WTC11 (cell line): Measurements from ENCODE around the gene PFDN2. TPM values are rescaled to one million over a fixed set of nuclear protein-coding genes. Genes with fewer than 3 reads are reported as not detected.

Source experiments
- ATAC-seq: fragments of 200-7000 bp; cut with Tn5 transposase; 2 replicates; pipeline ENCODE4 v1.10.0; 2021; ENCODE audit warnings: mild to moderate bottlenecking, moderate library complexity
- CTCF ChIA-PET: fragments of 300-600 bp; sonication (Branson Sonifier 250); formaldehyde crosslinking; loops from one replicate; lab custom pipeline; 2021; ENCODE audit warnings: antibody characterized with exemption; lab: Charles Lee
- POLR2A ChIA-PET: fragments of 350-600 bp; sonication (Branson Sonifier 250); formaldehyde crosslinking; loops from one replicate; lab custom pipeline; 2021; ENCODE audit warnings: antibody characterized with exemption; lab: Charles Lee
- DNase-seq: peaks from one replicate; pipeline ENCODE4 v3.0.0; 2021; ENCODE audit warnings: low spot score
- H3K27ac Mint-ChIP-seq: 2 replicates; pipeline ENCODE4 v1.8.0; 2021; ENCODE audit warnings: mixed read lengths
- H3K27me3 Mint-ChIP-seq: 2 replicates; pipeline ENCODE4 v1.8.0; 2021; ENCODE audit warnings: low read depth, mild to moderate bottlenecking, moderate library complexity, mixed read lengths
- H3K36me3 Mint-ChIP-seq: 2 replicates; pipeline ENCODE4 v1.8.0; 2021; ENCODE audit warnings: mixed read lengths
- H3K4me1 Mint-ChIP-seq: 2 replicates; pipeline ENCODE4 v1.8.0; 2022; ENCODE audit warnings: mixed read lengths
- H3K4me3 Mint-ChIP-seq: 2 replicates; pipeline ENCODE4 v1.8.0; 2021; ENCODE audit warnings: mild to moderate bottlenecking, moderate library complexity, mixed read lengths
- H3K9me3 Mint-ChIP-seq: 2 replicates; pipeline ENCODE4 v1.8.0; 2021; ENCODE audit warnings: mixed read lengths
- ATF1 ChIP-seq: sonication (generic); formaldehyde crosslinking; IDR thresholded peaks from 2 replicates; pipeline ENCODE4 v1.8.1; 2023; ENCODE audit warnings: mild to moderate bottlenecking, moderate library complexity, missing genetic modification reagents
- ATF2 ChIP-seq: sonication (generic); formaldehyde crosslinking; IDR thresholded peaks from 2 replicates; pipeline ENCODE4 v1.8.1; 2022; ENCODE audit warnings: low read depth, missing genetic modification reagents, borderline replicate concordance
- ATF3 ChIP-seq: sonication (generic); formaldehyde crosslinking; conservative IDR thresholded peaks from 2 replicates; pipeline ENCODE4 v1.8.1; 2022; ENCODE audit warnings: mild to moderate bottlenecking, missing genetic modification reagents
- CREB1 ChIP-seq: sonication (generic); formaldehyde crosslinking; IDR thresholded peaks from 2 replicates; pipeline ENCODE4 v1.8.0; 2023; ENCODE audit warnings: mild to moderate bottlenecking, missing genetic modification reagents
- CTCF ChIP-seq: fragments of 200-600 bp; IDR thresholded peaks from 2 replicates; pipeline ENCODE4 v1.8.0; 2022; ENCODE audit warnings: antibody characterized with exemption
- E2F5 ChIP-seq: sonication (generic); formaldehyde crosslinking; IDR thresholded peaks from 2 replicates; pipeline ENCODE4 v1.8.1; 2022; ENCODE audit warnings: mild to moderate bottlenecking, moderate library complexity, missing genetic modification reagents
- EMX1 ChIP-seq: fragments of 250-450 bp; sonication (Bioruptor Pico); IDR thresholded peaks from 2 replicates; pipeline ENCODE4 v1.8.0; 2021; ENCODE audit warnings: mild to moderate bottlenecking
- ERG ChIP-seq: fragments of 250-450 bp; sonication (Bioruptor Pico); IDR thresholded peaks from 2 replicates; pipeline ENCODE4 v1.8.0; 2021; ENCODE audit warnings: mild to moderate bottlenecking
- FOXP4 ChIP-seq: sonication (generic); formaldehyde crosslinking; IDR thresholded peaks from 2 replicates; pipeline ENCODE4 v1.8.0; 2022; ENCODE audit warnings: mild to moderate bottlenecking, missing genetic modification reagents
- GABPB1 ChIP-seq: sonication (generic); formaldehyde crosslinking; IDR thresholded peaks from 2 replicates; pipeline ENCODE4 v1.8.1; 2023; ENCODE audit warnings: mild to moderate bottlenecking, missing genetic modification reagents
- GRHL2 ChIP-seq: fragments of 250-450 bp; sonication (Bioruptor Pico); IDR thresholded peaks from 2 replicates; pipeline ENCODE4 v1.8.0; 2022; ENCODE audit warnings: mild to moderate bottlenecking, moderate library complexity; ENCODE audit not compliant: insufficient replicate concordance, severe bottlenecking
- KAT7 ChIP-seq: sonication (generic); formaldehyde crosslinking; IDR thresholded peaks from 2 replicates; pipeline ENCODE4 v1.8.1; 2023; ENCODE audit warnings: missing genetic modification reagents, mild to moderate bottlenecking, borderline replicate concordance
- MXD4 ChIP-seq: fragments of 250-450 bp; sonication (Bioruptor Pico); IDR thresholded peaks from 2 replicates; pipeline ENCODE4 v1.8.0; 2021; ENCODE audit warnings: mild to moderate bottlenecking, moderate library complexity, borderline replicate concordance
- MYBL2 ChIP-seq: sonication (generic); formaldehyde crosslinking; IDR thresholded peaks from 2 replicates; pipeline ENCODE4 v1.8.1; 2023; ENCODE audit warnings: mild to moderate bottlenecking, moderate library complexity, missing genetic modification reagents
- NFATC4 ChIP-seq: fragments of 250-450 bp; sonication (Bioruptor Pico); IDR thresholded peaks from 2 replicates; pipeline ENCODE4 v1.9.0; 2021; ENCODE audit warnings: mild to moderate bottlenecking
- NFE2L1 ChIP-seq: sonication (generic); formaldehyde crosslinking; IDR thresholded peaks from 2 replicates; pipeline ENCODE4 v1.8.1; 2023; ENCODE audit warnings: missing genetic modification reagents
- PREB ChIP-seq: sonication (generic); formaldehyde crosslinking; IDR thresholded peaks from 2 replicates; pipeline ENCODE4 v1.8.1; 2022; ENCODE audit warnings: mild to moderate bottlenecking, missing genetic modification reagents, moderate library complexity, borderline replicate concordance
- RORB ChIP-seq: fragments of 250-450 bp; sonication (Bioruptor Pico); IDR thresholded peaks from 2 replicates; pipeline ENCODE4 v1.9.0; 2021; ENCODE audit warnings: mild to moderate bottlenecking
- SMAD4 ChIP-seq: sonication (generic); formaldehyde crosslinking; IDR thresholded peaks from 2 replicates; pipeline ENCODE4 v1.8.0; 2022; ENCODE audit warnings: mild to moderate bottlenecking, missing genetic modification reagents
- SP1 ChIP-seq: sonication (generic); formaldehyde crosslinking; conservative IDR thresholded peaks from 2 replicates; pipeline ENCODE4 v1.8.1; 2022; ENCODE audit warnings: missing genetic modification reagents
- TCF7 ChIP-seq: sonication (generic); formaldehyde crosslinking; IDR thresholded peaks from 2 replicates; pipeline ENCODE4 v1.8.0; 2022; ENCODE audit warnings: mild to moderate bottlenecking, low read depth, missing genetic modification reagents, moderate library complexity
- TEAD1 ChIP-seq: sonication (generic); formaldehyde crosslinking; IDR thresholded peaks from 2 replicates; pipeline ENCODE4 v1.8.0; 2022; ENCODE audit warnings: mild to moderate bottlenecking, missing genetic modification reagents
- TP53 ChIP-seq: sonication (generic); formaldehyde crosslinking; IDR thresholded peaks from 2 replicates; pipeline ENCODE4 v1.8.1; 2023; ENCODE audit warnings: mild to moderate bottlenecking, missing genetic modification reagents
- ZBTB21 ChIP-seq: sonication (generic); formaldehyde crosslinking; IDR thresholded peaks from 2 replicates; pipeline ENCODE4 v1.8.1; 2023; ENCODE audit warnings: mild to moderate bottlenecking, missing genetic modification reagents, borderline replicate concordance
- ZBTB43 ChIP-seq: sonication (generic); formaldehyde crosslinking; IDR thresholded peaks from 2 replicates; pipeline ENCODE4 v1.8.1; 2023; ENCODE audit warnings: mild to moderate bottlenecking, missing genetic modification reagents
- ZNF219 ChIP-seq: sonication (generic); formaldehyde crosslinking; IDR thresholded peaks from 2 replicates; pipeline ENCODE4 v1.8.0; 2023; ENCODE audit warnings: missing genetic modification reagents, mild to moderate bottlenecking, borderline replicate concordance
- ZNF232 ChIP-seq: sonication (generic); formaldehyde crosslinking; IDR thresholded peaks from 2 replicates; pipeline ENCODE4 v1.8.0; 2022; ENCODE audit warnings: mild to moderate bottlenecking, missing genetic modification reagents
- total RNA-seq: library from RNA; stranded (reverse); gene quantifications from 3 replicates; pipeline ENCODE4 v1.2.3, GENCODE V29; 2021

The PFDN2 gene
- total RNA-seq, 1 experiment from 2014 or later = 92.6 TPM

- no peak overlapping the region for H3K4me3 Mint-ChIP-seq
- POLR2A ChIA-PET = interaction anchor here (0.6 to 2.4 kb wide), 14 partner anchors 10 to 1120 kb away, joined by 3 to 12 read pairs (median 5); partner anchors contain the start of genes F11R, KLHDC9, NDUFS2 and NIT1
- H3K27me3 Mint-ChIP-seq = no peaks in the 10 kb centered on the region
- ATAC-seq (no peak), DNase-seq (no peak)
- CTCF ChIA-PET = interaction anchor here (1.1 to 4.8 kb wide), 7 partner anchors 10 to 177 kb away, joined by 4 to 18 read pairs (median 4); partner anchors contain the start of genes ITLN2, NIT1, PFDN2 and PPOX
- H3K27ac Mint-ChIP-seq = peak overlapping the region; percentile 88
- H3K4me1 Mint-ChIP-seq = peaks cover 23% of the 10 kb centered on the region
- H3K9me3 Mint-ChIP-seq = no peaks in the 10 kb centered on the region
- peaks cover 30% of the 10 kb centered on the region for H3K36me3 Mint-ChIP-seq
- TF ChIP-seq TCF7 (CRISPR knock-in tag) (no peak), TP53 (CRISPR knock-in tag) (no peak), KAT7 (no peak), FOXP4 (CRISPR knock-in tag) (no peak; the same call in 1 of the 2 replicates), ATF1 (CRISPR knock-in tag) (no peak), SMAD4 (CRISPR knock-in tag) (no peak), MYBL2 (CRISPR knock-in tag) (peak; percentile 77; the same call in 1 of the 2 replicates), ZBTB43 (no peak), PREB (CRISPR knock-in tag) (no peak), ATF2 (CRISPR knock-in tag) (no peak), NFATC4 (no peak), GRHL2 (CRISPR knock-in tag) (no peak), RORB (CRISPR knock-in tag) (no peak), ERG (no peak), ZBTB21 (CRISPR knock-in tag) (no peak), CTCF (no peak), ATF3 (no peak), CREB1 (CRISPR knock-in tag) (0 out of 2 replicates have a peak, but pooled peaks have one; percentile 18), NFE2L1 (CRISPR knock-in tag) (peak; percentile 86), EMX1 (CRISPR knock-in tag) (no peak), ZNF219 (CRISPR knock-in tag) (no peak), ZNF232 (no peak), E2F5 (no peak), GABPB1 (CRISPR knock-in tag) (no peak), TEAD1 (CRISPR knock-in tag) (peak; percentile 47; the same call in 1 of the 2 replicates), SP1 (CRISPR knock-in tag) (no peak; the same call in 1 of the 2 replicates), MXD4 (CRISPR knock-in tag) (no peak)
Observed at GRCh38 chr1:161131523-161132409, 13.9 kb upstream of the PFDN2 start.
